PC-9 (cell line): ENCODE data around the gene HMGB3.

Experiments used
- CTCF ChIP-seq: fragments of 200-600 bp; sonication (generic); conservative IDR thresholded peaks from 2 replicates; pipeline ENCODE4 v1.6.1; 2017; ENCODE audit warnings: mixed run types, antibody characterized with exemption, mild to moderate bottlenecking, moderate library complexity
- EZH2 ChIP-seq: fragments of 200-600 bp; sonication (generic); IDR thresholded peaks from 2 replicates; pipeline ENCODE4 v1.8.0; 2017; ENCODE audit warnings: antibody characterized with exemption, low read depth

DNA sequence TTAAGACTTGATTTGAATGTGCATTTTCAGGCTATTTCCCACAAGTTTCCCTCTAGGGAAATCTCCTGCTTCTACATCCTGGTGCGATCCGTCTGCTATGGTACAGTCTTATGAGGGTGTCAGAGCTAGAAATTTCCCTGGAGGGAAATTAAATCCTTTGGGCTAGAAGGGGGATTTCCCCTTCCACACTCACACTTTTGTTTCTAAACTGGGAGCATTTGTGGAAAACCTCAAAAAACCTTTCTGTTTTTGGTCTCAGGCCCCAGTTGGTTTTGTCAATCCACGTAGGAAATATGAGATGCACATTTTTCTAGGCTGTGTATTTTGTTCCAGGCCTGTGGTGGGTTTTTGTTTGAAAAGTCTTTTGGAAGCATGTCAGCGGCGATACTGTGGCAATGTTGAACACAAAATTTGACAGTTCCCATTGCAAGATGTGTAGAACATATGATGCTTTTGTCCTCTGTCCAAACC, 17.8 kb downstream of the HMGB3 start:
- TF ChIP-seq EZH2, result no peak
- TF ChIP-seq CTCF, result no peak
